ENCODE data around the gene PLEKHG3.
"Not testable (repeated sequence)": the region's sequence is repeated elsewhere in the genome, so short reads cannot be mapped to it uniquely, and the experiment has no call there.

Gene PLEKHG3

DNA sequence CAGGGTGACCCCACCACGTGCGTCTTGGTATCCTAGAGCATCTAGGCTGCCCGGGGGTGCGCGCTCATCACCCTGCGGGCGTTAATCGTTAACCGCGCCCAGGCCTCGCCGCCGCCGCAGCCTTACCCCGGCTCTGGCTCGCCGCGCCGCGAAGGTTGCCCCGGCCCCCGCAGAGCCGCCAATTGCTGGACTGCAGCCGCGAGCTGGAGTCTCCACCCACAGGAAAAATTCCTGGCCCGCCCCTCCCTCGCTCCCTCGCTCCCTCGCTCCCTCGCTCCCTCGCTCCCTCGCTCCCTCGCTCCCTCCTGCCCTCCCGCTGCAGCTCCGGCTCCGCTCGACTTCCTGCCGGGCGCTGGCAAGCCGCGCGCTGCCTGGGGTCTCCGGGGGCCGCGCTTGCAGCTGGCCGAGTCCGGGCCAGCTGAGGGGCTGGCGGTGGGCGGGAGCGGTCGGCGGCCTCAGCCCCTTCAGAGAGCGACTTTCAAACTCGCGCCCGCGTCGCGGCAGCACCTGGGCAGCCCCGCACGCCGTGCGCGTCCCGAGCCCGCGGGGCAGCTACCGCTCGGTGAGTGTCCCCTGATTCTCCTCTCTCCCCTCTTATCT lies at the start of gene PLEKHG3:
PLEKHG3 (plus strand) TSS at position 282 of the 600 bp plus-strand sequence. CDS start 23,208 bp downstream, outside the sequence.
- Histone ChIP-seq H3K4me3 (replicated peaks; ENCODE audit: low read depth, low read length) (peak within 1 kb of the TSS; percentile 48), H3K36me3 (ENCODE audit: control insufficient read depth, insufficient read depth, low read length) (no peaks in the 10 kb centered on the region), H3K27me3 (replicated peaks; ENCODE audit: control insufficient read depth, insufficient read depth, low read length) (peaks cover 3% of the 10 kb centered on the region)
- DNase-seq (ENCODE audit: extremely low read depth, insufficient read length) = no peak
- TF ChIP-seq, protein P1, sequence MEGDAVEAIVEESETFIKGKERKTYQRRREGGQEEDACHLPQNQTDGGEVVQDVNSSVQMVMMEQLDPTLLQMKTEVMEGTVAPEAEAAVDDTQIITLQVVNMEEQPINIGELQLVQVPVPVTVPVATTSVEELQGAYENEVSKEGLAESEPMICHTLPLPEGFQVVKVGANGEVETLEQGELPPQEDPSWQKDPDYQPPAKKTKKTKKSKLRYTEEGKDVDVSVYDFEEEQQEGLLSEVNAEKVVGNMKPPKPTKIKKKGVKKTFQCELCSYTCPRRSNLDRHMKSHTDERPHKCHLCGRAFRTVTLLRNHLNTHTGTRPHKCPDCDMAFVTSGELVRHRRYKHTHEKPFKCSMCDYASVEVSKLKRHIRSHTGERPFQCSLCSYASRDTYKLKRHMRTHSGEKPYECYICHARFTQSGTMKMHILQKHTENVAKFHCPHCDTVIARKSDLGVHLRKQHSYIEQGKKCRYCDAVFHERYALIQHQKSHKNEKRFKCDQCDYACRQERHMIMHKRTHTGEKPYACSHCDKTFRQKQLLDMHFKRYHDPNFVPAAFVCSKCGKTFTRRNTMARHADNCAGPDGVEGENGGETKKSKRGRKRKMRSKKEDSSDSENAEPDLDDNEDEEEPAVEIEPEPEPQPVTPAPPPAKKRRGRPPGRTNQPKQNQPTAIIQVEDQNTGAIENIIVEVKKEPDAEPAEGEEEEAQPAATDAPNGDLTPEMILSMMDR (IDR thresholded peaks at IDR 0.05; ENCODE audit: insufficient read depth, low read length, poor library complexity, severe bottlenecking) = no peak

DNA sequence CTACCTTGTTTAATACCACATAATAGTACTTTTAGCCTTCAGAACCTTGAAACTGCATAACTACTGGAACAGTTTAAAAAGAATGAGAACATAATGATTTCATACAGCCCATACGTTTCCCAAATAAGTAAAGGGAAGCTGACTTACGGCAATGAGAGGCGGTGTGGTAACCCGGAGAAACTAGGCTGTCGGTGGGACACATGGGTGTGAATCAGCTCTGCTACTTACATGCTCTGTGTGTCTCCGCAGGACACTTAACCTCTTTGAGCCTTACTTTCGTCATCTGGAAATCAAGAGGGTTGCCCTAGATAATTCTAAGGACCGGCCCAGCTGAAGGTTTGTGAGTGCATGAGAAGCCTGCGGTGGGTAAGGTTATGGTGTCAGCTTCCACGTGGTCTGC lies 49.3 kb upstream of the PLEKHG3 start:
- Histone ChIP-seq H3K27me3 (replicated peaks; ENCODE audit: control insufficient read depth, insufficient read depth, low read length) (no peaks in the 10 kb centered on the region), H3K36me3 (ENCODE audit: control insufficient read depth, insufficient read depth, low read length) (no peaks in the 10 kb centered on the region), H3K4me3 (replicated peaks; ENCODE audit: low read depth, low read length) (no peak overlapping the region)
- TF ChIP-seq, protein P1 (IDR thresholded peaks at IDR 0.05; ENCODE audit: insufficient read depth, low read length, poor library complexity, severe bottlenecking) = no peak
- no peak for DNase-seq (ENCODE audit: extremely low read depth, insufficient read length)

DNA sequence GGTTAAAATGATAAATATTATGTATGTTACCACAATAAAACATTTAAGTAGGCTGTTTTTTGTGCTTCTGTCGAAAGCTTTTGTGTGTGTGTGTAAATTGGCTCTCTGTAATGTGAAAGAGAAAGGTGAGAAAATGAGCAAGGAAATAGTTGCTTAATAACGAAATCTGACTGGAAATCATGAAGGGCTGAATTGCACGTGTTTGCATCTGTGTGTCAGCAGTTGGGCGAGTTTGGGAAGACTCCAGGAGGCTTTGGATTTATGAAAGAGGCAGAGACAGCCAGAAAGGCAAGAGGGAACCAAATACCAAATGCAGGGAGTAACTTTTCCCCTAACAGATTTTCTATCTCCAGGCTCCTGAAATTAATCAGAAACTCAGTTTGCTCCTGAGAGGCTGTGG lies 47.2 kb upstream of the PLEKHG3 start:
- TF ChIP-seq, protein P1 (IDR thresholded peaks at IDR 0.05; ENCODE audit: insufficient read depth, low read length, poor library complexity, severe bottlenecking) = no peak
- no peak for DNase-seq (ENCODE audit: extremely low read depth, insufficient read length)
- no peak overlapping the region for H3K4me3 ChIP-seq (replicated peaks; ENCODE audit: low read depth, low read length)
- H3K36me3 ChIP-seq (ENCODE audit: control insufficient read depth, insufficient read depth, low read length) = no peaks in the 10 kb centered on the region
- H3K27me3 ChIP-seq (replicated peaks; ENCODE audit: control insufficient read depth, insufficient read depth, low read length) = no peaks in the 10 kb centered on the region

DNA sequence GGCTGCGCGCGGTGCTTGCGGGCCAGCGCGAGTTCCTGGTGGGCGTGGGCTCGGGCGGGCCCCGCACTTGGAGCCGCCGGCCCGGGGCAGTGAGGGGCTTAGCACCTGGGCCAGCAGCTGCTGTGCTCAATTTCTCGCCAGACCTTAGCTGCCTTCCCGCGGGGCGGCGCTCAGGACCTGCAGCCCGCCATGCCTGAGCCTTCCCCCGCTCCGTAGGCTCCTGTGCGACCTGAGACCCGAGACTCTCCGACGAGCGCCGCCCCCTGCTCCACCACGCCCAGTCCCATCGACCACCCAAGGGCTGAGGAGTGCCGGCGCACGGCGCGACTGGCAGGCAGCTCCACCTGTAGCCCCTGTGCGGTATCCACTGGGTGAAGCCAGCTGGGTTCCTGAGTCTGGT lies 46.0 kb upstream of the PLEKHG3 start:
- Histone ChIP-seq H3K4me3 (replicated peaks; ENCODE audit: low read depth, low read length) (no peak overlapping the region), H3K36me3 (ENCODE audit: control insufficient read depth, insufficient read depth, low read length) (no peaks in the 10 kb centered on the region), H3K27me3 (replicated peaks; ENCODE audit: control insufficient read depth, insufficient read depth, low read length) (no peaks in the 10 kb centered on the region)
- no peak for DNase-seq (ENCODE audit: extremely low read depth, insufficient read length)
- TF ChIP-seq, protein P1 (IDR thresholded peaks at IDR 0.05; ENCODE audit: insufficient read depth, low read length, poor library complexity, severe bottlenecking) = no peak

DNA sequence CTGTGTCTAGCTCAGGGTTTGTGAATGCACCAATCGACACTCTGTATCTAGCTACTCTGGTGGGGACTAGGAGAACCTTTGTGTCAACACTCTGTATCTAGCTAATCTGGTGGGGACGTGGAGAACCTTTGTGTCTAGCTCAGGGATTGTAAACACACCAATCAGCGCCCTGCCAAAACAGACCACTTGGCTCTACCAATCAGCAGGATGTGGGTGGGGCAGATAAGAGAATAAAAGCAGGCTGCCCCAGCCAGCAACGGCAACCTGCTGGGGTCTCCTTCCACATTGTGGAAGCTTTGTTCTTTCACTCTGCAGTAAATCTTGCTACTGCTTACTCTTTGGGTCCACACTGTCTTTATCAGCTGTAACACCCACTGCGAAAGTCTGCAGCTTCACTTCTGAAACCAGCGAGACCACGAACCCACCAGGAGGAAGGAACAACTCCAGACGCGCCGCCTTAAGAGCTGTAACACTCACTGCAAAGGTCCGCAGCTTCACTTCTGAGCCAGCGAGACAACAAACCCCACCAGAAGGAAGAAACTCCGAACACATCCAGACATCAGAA lies 45.4 kb upstream of the PLEKHG3 start:
- H3K4me3 ChIP-seq (replicated peaks; ENCODE audit: low read depth, low read length); H3K27me3 ChIP-seq (replicated peaks; ENCODE audit: control insufficient read depth, insufficient read depth, low read length); DNase-seq (ENCODE audit: extremely low read depth, insufficient read length); H3K36me3 ChIP-seq (ENCODE audit: control insufficient read depth, insufficient read depth, low read length): not testable (repeated sequence)

DNA sequence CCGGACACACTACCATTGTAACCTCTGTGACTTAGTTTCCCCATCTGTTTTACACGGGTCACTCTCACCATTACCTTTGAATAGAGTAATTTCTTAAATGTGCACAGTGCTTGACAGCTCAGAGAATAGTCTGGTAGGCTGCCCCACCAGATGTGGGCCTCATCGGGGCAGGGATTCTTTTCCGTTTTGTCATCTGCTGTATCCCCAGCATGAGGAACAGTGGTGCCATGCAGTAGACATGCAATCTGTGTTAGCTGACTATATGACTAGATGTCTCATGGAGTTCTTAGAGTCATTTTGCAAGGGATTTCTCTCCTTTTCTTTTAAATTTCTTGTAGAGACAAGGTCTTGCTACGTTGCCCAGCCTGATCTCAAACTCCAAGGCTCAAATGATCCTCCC lies 44.9 kb upstream of the PLEKHG3 start:
- H3K4me3 ChIP-seq (replicated peaks; ENCODE audit: low read depth, low read length) = no peak overlapping the region
- DNase-seq (ENCODE audit: extremely low read depth, insufficient read length) = no peak
- H3K27me3 ChIP-seq (replicated peaks; ENCODE audit: control insufficient read depth, insufficient read depth, low read length) = no peaks in the 10 kb centered on the region
- TF ChIP-seq, protein P1 (IDR thresholded peaks at IDR 0.05; ENCODE audit: insufficient read depth, low read length, poor library complexity, severe bottlenecking) = no peak
- H3K36me3 ChIP-seq (ENCODE audit: control insufficient read depth, insufficient read depth, low read length) = no peaks in the 10 kb centered on the region

Data from GM06990 (cell line).